Measurements from ENCODE around the gene NUDT4. TPM values are rescaled to one million over a fixed set of nuclear protein-coding genes. Genes with fewer than 3 reads are reported as not detected.

The NUDT4 gene
- polyA plus RNA-seq, 2 of the 4 experiments (the other 2 are of a cell fraction) = 19.6 to 41.0 TPM

- H3K27ac ChIP-seq = no peak overlapping the region
- CTCF ChIA-PET = no interaction called here
- DNase-seq (ENCODE audit: low read depth in 1 of 2, low spot score in 1 of 2) = no peak
- no peak overlapping the region for H3K4me3 ChIP-seq
- POLR2A ChIA-PET = no interaction called here
- no peaks in the 10 kb centered on the region for H3K9me3 ChIP-seq
- TF ChIP-seq ZNF302 (CRISPR knock-in tag; IDR thresholded peaks at IDR 0.05) (no peak), GATA3 (IDR thresholded peaks at IDR 0.05; ENCODE audit: borderline replicate concordance) (no peak), BCL3 (IDR thresholded peaks at IDR 0.05) (no peak), ZC3H11A (IDR thresholded peaks at IDR 0.05) (no peak), MAZ (IDR thresholded peaks at IDR 0.05; ENCODE audit: borderline replicate concordance, low read depth, low read length) (no peak), MYC (IDR thresholded peaks at IDR 0.05; ENCODE audit: borderline replicate concordance, low read length) (no peak), JUNB (IDR thresholded peaks at IDR 0.05) (no peak)
- TF ChIP-seq, protein P1, sequence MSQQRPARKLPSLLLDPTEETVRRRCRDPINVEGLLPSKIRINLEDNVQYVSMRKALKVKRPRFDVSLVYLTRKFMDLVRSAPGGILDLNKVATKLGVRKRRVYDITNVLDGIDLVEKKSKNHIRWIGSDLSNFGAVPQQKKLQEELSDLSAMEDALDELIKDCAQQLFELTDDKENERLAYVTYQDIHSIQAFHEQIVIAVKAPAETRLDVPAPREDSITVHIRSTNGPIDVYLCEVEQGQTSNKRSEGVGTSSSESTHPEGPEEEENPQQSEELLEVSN (IDR thresholded peaks at IDR 0.05; ENCODE audit: borderline replicate concordance, low read depth) = no peak
- TF ChIP-seq, protein P2, sequence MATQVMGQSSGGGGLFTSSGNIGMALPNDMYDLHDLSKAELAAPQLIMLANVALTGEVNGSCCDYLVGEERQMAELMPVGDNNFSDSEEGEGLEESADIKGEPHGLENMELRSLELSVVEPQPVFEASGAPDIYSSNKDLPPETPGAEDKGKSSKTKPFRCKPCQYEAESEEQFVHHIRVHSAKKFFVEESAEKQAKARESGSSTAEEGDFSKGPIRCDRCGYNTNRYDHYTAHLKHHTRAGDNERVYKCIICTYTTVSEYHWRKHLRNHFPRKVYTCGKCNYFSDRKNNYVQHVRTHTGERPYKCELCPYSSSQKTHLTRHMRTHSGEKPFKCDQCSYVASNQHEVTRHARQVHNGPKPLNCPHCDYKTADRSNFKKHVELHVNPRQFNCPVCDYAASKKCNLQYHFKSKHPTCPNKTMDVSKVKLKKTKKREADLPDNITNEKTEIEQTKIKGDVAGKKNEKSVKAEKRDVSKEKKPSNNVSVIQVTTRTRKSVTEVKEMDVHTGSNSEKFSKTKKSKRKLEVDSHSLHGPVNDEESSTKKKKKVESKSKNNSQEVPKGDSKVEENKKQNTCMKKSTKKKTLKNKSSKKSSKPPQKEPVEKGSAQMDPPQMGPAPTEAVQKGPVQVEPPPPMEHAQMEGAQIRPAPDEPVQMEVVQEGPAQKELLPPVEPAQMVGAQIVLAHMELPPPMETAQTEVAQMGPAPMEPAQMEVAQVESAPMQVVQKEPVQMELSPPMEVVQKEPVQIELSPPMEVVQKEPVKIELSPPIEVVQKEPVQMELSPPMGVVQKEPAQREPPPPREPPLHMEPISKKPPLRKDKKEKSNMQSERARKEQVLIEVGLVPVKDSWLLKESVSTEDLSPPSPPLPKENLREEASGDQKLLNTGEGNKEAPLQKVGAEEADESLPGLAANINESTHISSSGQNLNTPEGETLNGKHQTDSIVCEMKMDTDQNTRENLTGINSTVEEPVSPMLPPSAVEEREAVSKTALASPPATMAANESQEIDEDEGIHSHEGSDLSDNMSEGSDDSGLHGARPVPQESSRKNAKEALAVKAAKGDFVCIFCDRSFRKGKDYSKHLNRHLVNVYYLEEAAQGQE (IDR thresholded peaks at IDR 0.05) = no peak
- ATAC-seq = no peak
- 54% methylated on average over 3 of the region's 3 CpGs for WGBS (ENCODE audit: missing lambda C conversion rate)
- H3K4me1 ChIP-seq = no peaks in the 10 kb centered on the region
- no peak overlapping the region for H3K4me2 ChIP-seq
- no peak for FAIRE-seq
Measured at GRCh38 chr12:93333054-93333453, 44.7 kb upstream of the NUDT4 start.

DNA sequence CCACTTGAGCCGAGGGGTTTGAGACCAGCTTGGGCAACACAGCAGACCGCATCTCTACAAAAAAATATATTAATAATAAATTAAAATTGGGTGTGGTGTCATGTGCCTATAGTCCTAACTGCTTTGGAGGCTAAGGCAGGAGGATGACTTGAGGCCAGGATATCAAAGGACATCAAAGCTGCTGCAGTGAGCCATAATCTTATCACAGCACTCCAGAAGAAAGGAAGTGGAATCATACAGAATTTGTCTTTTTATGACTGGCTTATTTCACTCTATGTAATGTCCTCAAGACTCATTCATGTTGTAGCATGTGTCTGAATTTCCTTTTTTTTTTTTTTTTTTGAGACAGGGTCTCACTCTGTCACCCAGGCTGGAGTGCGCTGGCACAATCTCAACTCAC lies 43.9 kb upstream of the NUDT4 start:
- no peak for DNase-seq (ENCODE audit: low read depth in 1 of 2, low spot score in 1 of 2)
- WGBS (ENCODE audit: missing lambda C conversion rate) = 89% methylated on average over 3 of the region's 3 CpGs
- Histone ChIP-seq H3K9me3 (no peaks in the 10 kb centered on the region), H3K4me3 (no peak overlapping the region), H3K27ac (no peak overlapping the region), H3K4me1 (no peaks in the 10 kb centered on the region), H3K4me2 (no peak overlapping the region)
- no peak for ATAC-seq
- TF ChIP-seq SREBF2 (IDR thresholded peaks at IDR 0.05) (no peak), HEYL (CRISPR knock-in tag; IDR thresholded peaks at IDR 0.05) (no peak), JUN (IDR thresholded peaks at IDR 0.05) (no peak), EHMT2 (IDR thresholded peaks at IDR 0.05; ENCODE audit: low read depth) (no peak), BHLHE40 (IDR thresholded peaks at IDR 0.05; ENCODE audit: low read depth, low read length) (no peak), CEBPB (IDR thresholded peaks at IDR 0.05) (no peak), RNF2 (IDR thresholded peaks at IDR 0.05; ENCODE audit: borderline replicate concordance, low read depth) (no peak), ATOH8 (CRISPR knock-in tag; IDR thresholded peaks at IDR 0.05; ENCODE audit: low read depth) (no peak)
- TF ChIP-seq, protein P3, sequence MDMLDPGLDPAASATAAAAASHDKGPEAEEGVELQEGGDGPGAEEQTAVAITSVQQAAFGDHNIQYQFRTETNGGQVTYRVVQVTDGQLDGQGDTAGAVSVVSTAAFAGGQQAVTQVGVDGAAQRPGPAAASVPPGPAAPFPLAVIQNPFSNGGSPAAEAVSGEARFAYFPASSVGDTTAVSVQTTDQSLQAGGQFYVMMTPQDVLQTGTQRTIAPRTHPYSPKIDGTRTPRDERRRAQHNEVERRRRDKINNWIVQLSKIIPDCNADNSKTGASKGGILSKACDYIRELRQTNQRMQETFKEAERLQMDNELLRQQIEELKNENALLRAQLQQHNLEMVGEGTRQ (IDR thresholded peaks at IDR 0.05) = no peak
- ChIA-PET CTCF (interaction anchor here (0.7 kb wide), 1 partner anchor 114 kb away, joined by 3 read pairs; no protein-coding TSS in a partner anchor), POLR2A (no interaction called here)
- FAIRE-seq = no peak
